PC-9 (cell line): ENCODE measurements around the gene CCDC85B.

ENCODE experiments used
- EZH2 ChIP-seq: fragments of 200-600 bp; sonication (generic); IDR thresholded peaks from 2 replicates; pipeline ENCODE4 v1.8.0; 2017; ENCODE audit warnings: antibody characterized with exemption, low read depth
- TF ChIP-seq, protein P1 (sequence below): fragments of 200-600 bp; sonication (generic); conservative IDR thresholded peaks from 2 replicates; pipeline ENCODE4 v1.6.1; 2017; ENCODE audit warnings: mixed run types, antibody characterized with exemption, mild to moderate bottlenecking, moderate library complexity

DNA sequence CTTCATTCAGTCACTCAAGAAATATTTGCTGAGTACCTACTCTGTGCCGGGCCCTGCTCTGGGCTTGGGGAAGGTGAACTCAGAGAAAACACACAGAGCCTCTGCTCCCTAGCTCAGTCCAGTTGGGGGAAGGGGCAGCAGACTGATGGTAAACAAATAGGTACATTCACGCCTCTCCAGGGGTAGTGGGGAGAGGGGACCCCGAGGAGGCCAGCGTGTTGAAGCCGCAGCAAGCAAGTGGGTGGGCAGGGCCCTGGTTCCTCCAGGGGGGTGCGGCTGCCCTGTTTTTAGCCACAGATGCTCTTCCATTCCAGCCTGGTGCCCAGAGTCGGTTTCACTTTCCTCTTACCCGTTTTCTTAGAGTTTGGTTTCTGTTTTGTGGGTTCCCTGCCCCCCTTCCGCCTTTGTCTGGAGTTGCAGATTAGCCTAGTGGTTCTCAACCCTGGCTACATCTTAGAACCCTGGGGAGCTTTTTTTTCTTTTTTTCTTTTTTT, 37.5 kb downstream of the CCDC85B start:
- TF ChIP-seq, protein P1, sequence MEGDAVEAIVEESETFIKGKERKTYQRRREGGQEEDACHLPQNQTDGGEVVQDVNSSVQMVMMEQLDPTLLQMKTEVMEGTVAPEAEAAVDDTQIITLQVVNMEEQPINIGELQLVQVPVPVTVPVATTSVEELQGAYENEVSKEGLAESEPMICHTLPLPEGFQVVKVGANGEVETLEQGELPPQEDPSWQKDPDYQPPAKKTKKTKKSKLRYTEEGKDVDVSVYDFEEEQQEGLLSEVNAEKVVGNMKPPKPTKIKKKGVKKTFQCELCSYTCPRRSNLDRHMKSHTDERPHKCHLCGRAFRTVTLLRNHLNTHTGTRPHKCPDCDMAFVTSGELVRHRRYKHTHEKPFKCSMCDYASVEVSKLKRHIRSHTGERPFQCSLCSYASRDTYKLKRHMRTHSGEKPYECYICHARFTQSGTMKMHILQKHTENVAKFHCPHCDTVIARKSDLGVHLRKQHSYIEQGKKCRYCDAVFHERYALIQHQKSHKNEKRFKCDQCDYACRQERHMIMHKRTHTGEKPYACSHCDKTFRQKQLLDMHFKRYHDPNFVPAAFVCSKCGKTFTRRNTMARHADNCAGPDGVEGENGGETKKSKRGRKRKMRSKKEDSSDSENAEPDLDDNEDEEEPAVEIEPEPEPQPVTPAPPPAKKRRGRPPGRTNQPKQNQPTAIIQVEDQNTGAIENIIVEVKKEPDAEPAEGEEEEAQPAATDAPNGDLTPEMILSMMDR: no peak
- no peak for TF ChIP-seq EZH2
